HG02970 (cell line): ENCODE measurements around the gene TNS3.

ENCODE experiments used
- ATAC-seq: cut with Tn5 transposase; IDR thresholded peaks from one replicate; pipeline ENCODE4 v1.9.1; 2021; ENCODE audit warnings: mild to moderate bottlenecking, moderate library complexity, moderate number of reproducible peaks; ENCODE audit not compliant: unreplicated experiment, low FRiP score

Gene TNS3

GRCh38 chr7:47358357-47358756, 223.6 kb downstream of the TNS3 start:
- no peak for ATAC-seq

GRCh38 chr7:47357863-47358262, 224.0 kb downstream of the TNS3 start:
- ATAC-seq: no peak

DNA sequence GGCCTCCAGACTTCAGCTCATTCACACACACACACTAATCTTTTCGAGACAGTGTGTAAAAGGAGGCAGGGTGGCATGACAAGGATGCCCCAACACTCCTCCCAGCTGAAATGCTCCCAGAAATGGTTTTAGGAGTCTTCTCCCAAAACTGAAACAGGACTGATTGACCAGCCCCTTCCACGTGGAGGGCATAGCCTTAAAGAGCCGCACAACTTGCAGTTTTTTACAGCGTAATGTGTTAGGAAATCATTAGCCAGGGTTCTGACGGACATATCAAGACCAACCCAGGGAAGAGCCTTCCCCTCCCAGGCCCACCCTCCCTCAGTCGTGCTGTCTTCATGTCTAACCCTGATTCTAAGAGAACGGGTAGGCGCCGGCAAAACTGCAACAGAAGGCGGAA, 224.6 kb downstream of the TNS3 start:
- no peak for ATAC-seq

DNA sequence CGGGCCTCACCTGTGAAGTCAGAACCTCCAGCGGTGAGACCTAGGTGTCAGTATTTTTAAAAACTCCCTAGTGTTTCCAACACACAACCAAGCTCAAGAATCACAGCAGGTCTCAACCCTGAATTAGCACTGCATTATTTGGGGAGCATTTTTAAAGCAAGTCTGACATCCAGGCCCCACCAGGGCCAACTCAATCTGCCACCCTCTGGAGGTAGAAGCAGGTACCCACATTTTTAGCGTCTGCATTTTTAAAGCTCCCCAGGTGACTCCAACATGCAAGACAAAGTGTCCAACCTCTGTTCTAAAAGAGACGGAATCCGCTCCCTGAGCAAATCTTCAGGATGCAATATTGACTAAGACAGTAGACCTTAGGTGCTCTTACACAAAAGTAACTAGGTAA, 225.7 kb downstream of the TNS3 start:
- no peak for ATAC-seq

- ATAC-seq: no peak
These were observed 226.2 kb downstream of the TNS3 start for GRCh38 chr7:47355684-47356083.

GRCh38 chr7:47354831-47355541, 226.9 kb downstream of the TNS3 start:
- ATAC-seq: no peak

- no peak for ATAC-seq
These were observed 227.8 kb downstream of the TNS3 start for GRCh38 chr7:47354071-47354470.

DNA sequence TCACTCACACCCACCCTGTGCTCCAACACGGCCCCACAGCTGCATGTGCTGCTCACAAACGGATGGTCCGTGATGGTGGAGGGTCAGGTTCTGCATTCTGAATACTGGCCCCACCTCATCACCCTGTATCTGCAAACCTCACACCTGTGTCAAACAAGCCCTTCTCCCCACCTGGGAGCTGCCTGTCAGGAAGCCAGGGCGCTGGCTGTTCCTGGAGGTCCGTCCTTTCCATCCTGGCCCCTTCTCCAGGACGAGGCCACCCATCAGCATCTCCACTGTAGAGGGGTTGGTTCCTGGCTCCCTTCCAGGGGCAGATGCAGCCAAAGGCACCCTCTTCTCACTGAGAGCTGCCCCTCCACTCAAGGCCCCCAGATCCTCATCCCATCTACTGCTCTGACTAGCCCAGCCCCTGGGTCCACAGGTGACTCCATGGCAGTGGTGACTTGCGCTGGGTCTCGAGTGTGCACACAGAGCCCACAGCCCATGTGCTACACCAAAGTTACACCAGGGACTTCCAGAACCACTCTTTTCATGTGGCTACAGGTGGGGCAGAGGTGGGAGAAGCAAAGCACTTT, 229.4 kb downstream of the TNS3 start:
- ATAC-seq: no peak

GRCh38 chr7:47351233-47352154, 230.4 kb downstream of the TNS3 start:
- ATAC-seq: no peak

DNA sequence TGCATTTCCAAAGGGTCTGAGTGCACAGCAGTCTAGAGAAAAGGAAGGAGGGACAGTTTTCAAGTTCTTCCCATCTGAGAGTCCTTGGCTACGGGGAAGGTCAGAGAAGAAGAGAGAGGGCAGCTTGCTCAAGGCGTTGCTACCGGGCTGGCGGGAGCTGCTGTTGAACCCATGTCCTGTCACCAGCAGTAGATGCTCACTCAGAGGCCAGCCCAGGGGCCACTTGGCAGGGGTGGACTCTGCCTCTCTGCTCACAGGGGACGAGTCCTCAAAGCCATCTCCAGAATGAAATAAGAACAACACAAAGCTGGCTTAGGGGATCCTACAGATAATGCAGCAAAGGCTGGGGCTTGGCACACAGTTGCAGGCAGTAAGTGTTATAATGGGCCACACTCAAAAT, 231.5 kb downstream of the TNS3 start:
- no peak for ATAC-seq

GRCh38 chr7:47349401-47349800, 232.5 kb downstream of the TNS3 start:
- no peak for ATAC-seq

- ATAC-seq: no peak
These were observed 234.0 kb downstream of the TNS3 start for GRCh38 chr7:47347816-47348385.

DNA sequence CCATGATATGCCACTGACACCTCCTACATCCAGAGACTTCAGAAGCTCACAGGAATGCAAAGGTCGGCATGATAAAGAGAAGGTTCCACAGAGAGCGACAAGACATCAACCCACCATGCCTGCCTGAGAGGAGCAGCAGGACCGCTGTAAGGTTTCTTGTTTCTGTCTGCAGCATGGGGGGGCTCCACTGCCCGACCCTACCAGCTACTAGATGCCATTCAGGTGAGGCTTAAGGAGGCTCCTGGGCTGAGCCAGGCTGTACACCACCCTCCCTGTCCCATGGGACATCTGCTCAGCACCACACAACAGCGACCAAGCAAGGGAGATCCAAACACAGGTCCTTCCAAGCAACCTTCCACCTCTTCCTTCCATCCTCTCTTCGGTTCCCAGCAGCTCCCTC, 234.6 kb downstream of the TNS3 start:
- no peak for ATAC-seq

- no peak for ATAC-seq
These were observed 235.5 kb downstream of the TNS3 start for GRCh38 chr7:47346377-47346914.

- ATAC-seq: no peak
These were observed 236.0 kb downstream of the TNS3 start for GRCh38 chr7:47345857-47346298.

- ATAC-seq: no peak
These were observed 237.5 kb downstream of the TNS3 start for GRCh38 chr7:47344171-47344955.

- no peak for ATAC-seq
These were observed 238.9 kb downstream of the TNS3 start for GRCh38 chr7:47343061-47343455.

- no peak for ATAC-seq
These were observed 239.4 kb downstream of the TNS3 start for GRCh38 chr7:47342296-47343060.

GRCh38 chr7:47340517-47340916, 241.4 kb downstream of the TNS3 start:
- ATAC-seq: no peak
